ENCODE measurements around the gene HLA-DQB1. TPM values are rescaled to one million over a fixed set of nuclear protein-coding genes. Genes with fewer than 3 reads are reported as not detected.
"Not testable (repeated sequence)": the region's sequence is repeated elsewhere in the genome, so short reads cannot be mapped to it uniquely, and the experiment has no call there.

HLA-DQB1 gene
- total RNA-seq, 1 donor from 2014 or later: 9.0 TPM

- Mint-ChIP-seq H3K27me3 (ENCODE audit: low read depth) (peaks cover 4% of the 10 kb centered on the region), H3K9me3 (no peaks in the 10 kb centered on the region), H3K4me3 (no peak overlapping the region), H3K27ac (no peak overlapping the region), H3K4me1 (peaks cover 2% of the 10 kb centered on the region), H3K36me3 (no peaks in the 10 kb centered on the region)
- TF ChIP-seq CTCF (IDR thresholded peaks at IDR 0.05; ENCODE audit: unreplicated experiment): no peak
- DNase-seq (ENCODE audit: low spot score in 2 of 2, unreplicated experiment in 2 of 2): no peak
These were observed 26.7 kb downstream of the HLA-DQB1 start for GRCh38 chr6:32639440-32640394.

- Mint-ChIP-seq H3K9me3 (no peaks in the 10 kb centered on the region), H3K4me3 (no peak overlapping the region), H3K4me1 (peaks cover 2% of the 10 kb centered on the region), H3K36me3 (no peaks in the 10 kb centered on the region), H3K27ac (no peak overlapping the region), H3K27me3 (ENCODE audit: low read depth) (peaks cover 4% of the 10 kb centered on the region)
- no peak for DNase-seq (ENCODE audit: low spot score in 2 of 2, unreplicated experiment in 2 of 2)
- TF ChIP-seq CTCF (IDR thresholded peaks at IDR 0.05; ENCODE audit: unreplicated experiment): no peak
These were observed 27.8 kb downstream of the HLA-DQB1 start for GRCh38 chr6:32638532-32639219.

- Mint-ChIP-seq H3K4me3 (no peak overlapping the region), H3K27me3 (ENCODE audit: low read depth) (peaks cover 4% of the 10 kb centered on the region), H3K4me1 (peaks cover 2% of the 10 kb centered on the region), H3K36me3 (no peaks in the 10 kb centered on the region), H3K27ac (no peak overlapping the region), H3K9me3 (no peaks in the 10 kb centered on the region)
- no peak for TF ChIP-seq CTCF (IDR thresholded peaks at IDR 0.05; ENCODE audit: unreplicated experiment)
- no peak for DNase-seq (ENCODE audit: low spot score in 2 of 2, unreplicated experiment in 2 of 2)
These were observed 28.6 kb downstream of the HLA-DQB1 start for GRCh38 chr6:32637883-32638282.

- no peak within 1 kb of the TSS for H3K27ac Mint-ChIP-seq
- DNase-seq (ENCODE audit: low spot score in 2 of 2, unreplicated experiment in 2 of 2): no peak
- no peak for TF ChIP-seq CTCF (IDR thresholded peaks at IDR 0.05; ENCODE audit: unreplicated experiment)
These were observed 29.1 kb downstream of the HLA-DQB1 start, which contains the start of gene HLA-DQA1 for GRCh38 chr6:32637219-32637880. HLA-DQA1 (plus strand) TSS chr6:32637406; CDS start chr6:32637459, 53 bp downstream.

GRCh38 chr6:32635526-32636123, 30.8 kb downstream of the HLA-DQB1 start:
- Mint-ChIP-seq H3K4me3 (no peak overlapping the region), H3K27ac (no peak overlapping the region), H3K4me1 (peaks cover 2% of the 10 kb centered on the region), H3K27me3 (ENCODE audit: low read depth) (peaks cover 2% of the 10 kb centered on the region), H3K36me3 (no peaks in the 10 kb centered on the region), H3K9me3 (peaks cover 4% of the 10 kb centered on the region)
- no peak for DNase-seq (ENCODE audit: low spot score in 2 of 2, unreplicated experiment in 2 of 2)
- TF ChIP-seq CTCF (IDR thresholded peaks at IDR 0.05; ENCODE audit: unreplicated experiment): no peak

More at GRCh38 chr6:32637219-32637880, 29.1 kb downstream of the HLA-DQB1 start, which contains the start of gene HLA-DQA1:
- Mint-ChIP-seq H3K27me3 (ENCODE audit: low read depth) (peaks cover 4% of the 10 kb centered on the region), H3K9me3 (no peaks in the 10 kb centered on the region), H3K4me1 (peaks cover 2% of the 10 kb centered on the region), H3K36me3 (no peaks in the 10 kb centered on the region), H3K4me3 (no peak within 1 kb of the TSS)

- not testable (repeated sequence) for H3K27ac Mint-ChIP-seq; H3K4me3 Mint-ChIP-seq; H3K36me3 Mint-ChIP-seq; DNase-seq (ENCODE audit: low spot score in 2 of 2, unreplicated experiment in 2 of 2); H3K4me1 Mint-ChIP-seq; H3K27me3 Mint-ChIP-seq (ENCODE audit: low read depth)
- H3K9me3 Mint-ChIP-seq: peaks cover 12% of the 10 kb centered on the region
These were observed 36.7 kb downstream of the HLA-DQB1 start for GRCh38 chr6:32629793-32630192.

Data from mesothelial cell of epicardium (in vitro differentiated cells).